Lower leg skin (tissue), 3 donors: ENCODE results near the gene LARP6.

ENCODE experiments used
- POLR2A ChIP-seq, 2 donors: fragments of 450-650 bp; IDR thresholded peaks; one replicate each; pipeline ENCODE4 v1.6.1; 2016 to 2017; ENCODE audit warnings: antibody characterized with exemption in 2 of 2, mild to moderate bottlenecking in 1 of 2, moderate library complexity in 1 of 2
- TF ChIP-seq, protein P1 (sequence below), 3 donors: fragments of 450-650 bp; IDR thresholded peaks; one replicate each; pipeline ENCODE4 v1.5.1; 2016; ENCODE audit warnings: antibody characterized with exemption in 3 of 3, mild to moderate bottlenecking in 3 of 3, moderate library complexity in 2 of 3

DNA sequence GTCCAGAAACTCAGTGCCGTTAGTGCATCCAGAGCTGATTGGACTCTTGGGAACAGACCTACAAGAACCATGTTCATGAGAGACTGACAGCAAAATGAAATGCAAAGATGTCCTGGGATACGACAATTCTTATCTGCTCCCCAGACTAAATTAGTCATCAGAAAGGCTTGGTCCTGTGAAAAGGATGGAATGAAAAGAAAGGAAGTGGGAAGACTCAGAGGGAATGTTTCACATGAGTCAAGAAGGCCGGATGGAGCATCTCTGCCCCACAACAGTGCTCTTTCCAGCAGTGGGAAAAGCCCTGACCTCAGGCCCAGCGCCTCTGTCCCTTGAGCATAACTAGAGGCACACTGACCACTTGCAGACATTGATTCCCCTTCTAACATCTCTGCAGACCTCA, 51.3 kb downstream of the LARP6 start:
- TF ChIP-seq, protein P1, sequence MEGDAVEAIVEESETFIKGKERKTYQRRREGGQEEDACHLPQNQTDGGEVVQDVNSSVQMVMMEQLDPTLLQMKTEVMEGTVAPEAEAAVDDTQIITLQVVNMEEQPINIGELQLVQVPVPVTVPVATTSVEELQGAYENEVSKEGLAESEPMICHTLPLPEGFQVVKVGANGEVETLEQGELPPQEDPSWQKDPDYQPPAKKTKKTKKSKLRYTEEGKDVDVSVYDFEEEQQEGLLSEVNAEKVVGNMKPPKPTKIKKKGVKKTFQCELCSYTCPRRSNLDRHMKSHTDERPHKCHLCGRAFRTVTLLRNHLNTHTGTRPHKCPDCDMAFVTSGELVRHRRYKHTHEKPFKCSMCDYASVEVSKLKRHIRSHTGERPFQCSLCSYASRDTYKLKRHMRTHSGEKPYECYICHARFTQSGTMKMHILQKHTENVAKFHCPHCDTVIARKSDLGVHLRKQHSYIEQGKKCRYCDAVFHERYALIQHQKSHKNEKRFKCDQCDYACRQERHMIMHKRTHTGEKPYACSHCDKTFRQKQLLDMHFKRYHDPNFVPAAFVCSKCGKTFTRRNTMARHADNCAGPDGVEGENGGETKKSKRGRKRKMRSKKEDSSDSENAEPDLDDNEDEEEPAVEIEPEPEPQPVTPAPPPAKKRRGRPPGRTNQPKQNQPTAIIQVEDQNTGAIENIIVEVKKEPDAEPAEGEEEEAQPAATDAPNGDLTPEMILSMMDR (IDR thresholded peaks at IDR 0.05) = no peak
- no peak for TF ChIP-seq POLR2A (IDR thresholded peaks at IDR 0.05)
